Esophagus (tissue), 2 donors: ENCODE measurements around the gene OSTN. TPM values are rescaled to one million over a fixed set of nuclear protein-coding genes. Genes with fewer than 3 reads are reported as not detected.

Experiments
- H3K27ac ChIP-seq, 2 donors: one replicate each; pipeline ENCODE4 v1.5.1; 2013; ENCODE audit warnings: low read depth in 2 of 2, mild to moderate bottlenecking in 2 of 2, inconsistent platforms in 1 of 2, low read length in 1 of 2, moderate library complexity in 1 of 2
- H3K27me3 ChIP-seq, 2 donors: one replicate each; pipeline ENCODE4 v1.6.1; 2013; ENCODE audit warnings: low read length in 2 of 2, control low read depth in 1 of 2, mild to moderate bottlenecking in 1 of 2; ENCODE audit not compliant: insufficient read depth in 2 of 2, control insufficient read depth in 1 of 2
- H3K36me3 ChIP-seq, 2 donors: one replicate each; pipeline ENCODE4 v1.6.1; 2013; ENCODE audit warnings: low read length in 1 of 2; ENCODE audit not compliant: control insufficient read depth in 2 of 2, insufficient read depth in 2 of 2
- H3K4me1 ChIP-seq, 2 donors: one replicate each; pipeline ENCODE4 v1.6.1; 2013; ENCODE audit warnings: low read length in 1 of 2; ENCODE audit not compliant: control insufficient read depth in 2 of 2, insufficient read depth in 2 of 2
- H3K4me3 ChIP-seq, 2 donors: one replicate each; pipeline ENCODE4 v1.5.1; 2013; ENCODE audit warnings: low read length in 2 of 2, mild to moderate bottlenecking in 2 of 2, low read depth in 1 of 2, moderate library complexity in 1 of 2
- H3K9me3 ChIP-seq, 2 donors: one replicate each; pipeline ENCODE4 v1.6.1; 2013; ENCODE audit warnings: mild to moderate bottlenecking in 2 of 2, low read depth in 1 of 2, low read length in 1 of 2, moderate library complexity in 1 of 2; ENCODE audit not compliant: control insufficient read depth in 2 of 2, insufficient read depth in 1 of 2
- WGBS, 2 donors: extraction: QIAGEN DNeasy Blood & Tissue Kit; methylation state at CpG; one replicate each; pipeline ENCODE4 v1.1.7; 2013; 5-methylcytosine and 5-hydroxymethylcytosine counted together
- polyA plus RNA-seq, 2 donors: library from polyadenylated mRNA; stranded (reverse); fragments of 200-250 nt; gene quantifications; one replicate each; pipeline ENCODE4 v1.2.3, GENCODE V29; 2013
- donor health status: healthy with polysubstance abuse.
- donor health status: Bipolar disorder and iron deficiency.

OSTN gene, protein sequence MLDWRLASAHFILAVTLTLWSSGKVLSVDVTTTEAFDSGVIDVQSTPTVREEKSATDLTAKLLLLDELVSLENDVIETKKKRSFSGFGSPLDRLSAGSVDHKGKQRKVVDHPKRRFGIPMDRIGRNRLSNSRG
- polyA plus RNA-seq, result not detected

DNA sequence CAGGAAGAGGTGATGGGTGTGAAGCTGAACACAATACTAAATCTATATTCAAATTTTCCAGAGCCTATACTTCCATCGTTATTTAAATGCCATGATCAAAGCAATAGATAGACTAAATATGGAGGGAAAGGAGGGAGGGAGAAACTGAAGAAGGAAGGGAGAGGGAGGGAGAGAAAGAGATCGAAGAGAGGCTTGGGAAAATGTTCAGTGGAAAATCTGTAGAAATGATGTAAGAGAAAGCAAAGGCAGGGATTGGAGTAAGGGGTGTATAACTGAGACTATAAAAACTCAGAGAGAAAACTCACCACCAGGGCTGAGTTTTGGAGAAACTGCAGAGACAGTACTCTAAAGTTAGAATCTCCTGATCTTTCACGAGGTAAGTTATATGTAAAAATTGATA lies at the start of gene OSTN:
Gene OSTN (plus strand): TSS at position 310 of the 400 bp plus-strand sequence. CDS start 13,292 bp downstream, outside the sequence.
- Histone ChIP-seq H3K9me3 (no peaks in the 10 kb centered on the region), H3K4me1 (no peaks in the 10 kb centered on the region), H3K27ac (no peak within 1 kb of the TSS), H3K27me3 (no peaks in the 10 kb centered on the region), H3K36me3 (no peaks in the 10 kb centered on the region), H3K4me3 (no peak within 1 kb of the TSS)
- WGBS, 2 donors, result 73 to 77% methylated on average over 3 of the region's 3 CpGs

DNA sequence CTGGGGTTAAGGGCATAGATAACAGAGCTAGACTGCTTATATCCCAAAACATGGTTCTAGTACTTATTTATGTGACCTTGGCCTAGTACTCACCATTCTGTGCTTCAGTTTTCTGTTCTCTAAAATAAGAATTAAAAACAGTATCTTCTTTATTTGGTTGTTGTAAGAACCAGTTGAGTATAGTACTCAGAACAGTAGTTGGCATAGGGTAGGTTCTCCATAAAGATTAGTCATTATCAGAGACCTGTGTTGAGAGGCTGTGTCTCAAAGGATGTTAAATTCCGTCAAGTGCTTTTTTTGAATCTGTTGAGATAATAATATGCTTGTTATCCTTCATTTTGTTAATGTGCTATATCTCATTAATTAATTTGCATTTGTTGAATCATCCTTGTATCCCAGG lies 47.4 kb upstream of the OSTN start:
- Histone ChIP-seq H3K4me3 (no peak overlapping the region), H3K9me3 (no peaks in the 10 kb centered on the region), H3K36me3 (no peaks in the 10 kb centered on the region), H3K27ac (no peak overlapping the region), H3K27me3 (no peaks in the 10 kb centered on the region), H3K4me1 (no peaks in the 10 kb centered on the region)
- 87 to 93% methylated on average over 1 of the region's 1 CpG for WGBS, 2 donors

DNA sequence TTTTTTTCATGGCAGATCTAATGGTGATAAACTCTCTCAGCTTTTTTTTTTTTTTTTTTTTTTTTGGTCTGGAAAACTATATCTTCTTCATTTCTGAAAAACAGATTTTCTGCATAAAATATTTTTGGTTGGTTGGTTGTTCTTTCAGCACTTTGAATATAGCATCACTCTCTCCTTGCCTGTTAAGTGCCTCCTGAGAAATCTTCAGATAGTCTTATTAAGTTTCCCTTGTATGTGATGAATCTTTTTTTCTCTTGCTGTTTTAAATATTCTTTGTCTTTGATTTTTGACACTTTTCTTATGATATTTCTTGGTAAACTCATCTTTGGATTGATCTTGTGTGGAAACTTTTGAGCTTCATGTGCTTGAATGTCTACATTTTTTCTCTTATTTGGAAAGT lies 44.2 kb upstream of the OSTN start:
- Histone ChIP-seq H3K4me1 (no peaks in the 10 kb centered on the region), H3K36me3 (no peaks in the 10 kb centered on the region), H3K27ac (no peak overlapping the region), H3K27me3 (no peaks in the 10 kb centered on the region), H3K9me3 (no peaks in the 10 kb centered on the region), H3K4me3 (no peak overlapping the region)

DNA sequence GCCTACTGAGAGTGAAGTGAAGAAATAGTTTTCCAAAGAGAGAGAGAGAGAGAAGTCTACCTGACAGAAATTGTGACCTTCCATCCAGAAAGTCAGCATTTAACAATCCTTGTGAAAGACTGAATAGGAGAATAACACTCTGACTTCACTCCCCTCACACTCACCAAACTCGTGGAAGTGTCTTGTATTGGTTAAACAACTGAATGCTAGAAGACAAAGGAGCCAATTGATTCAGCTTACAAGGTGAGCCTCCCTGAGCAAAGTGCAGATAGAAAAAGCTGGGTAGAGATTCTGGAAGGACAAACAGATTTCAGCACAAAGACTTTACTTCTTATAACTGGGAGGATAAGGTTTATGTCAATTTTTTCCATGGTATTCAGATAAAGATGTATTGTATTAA lies 40.8 kb upstream of the OSTN start:
- 20 to 29% methylated on average over 1 of the region's 1 CpG for WGBS, 2 donors
- Histone ChIP-seq H3K4me1 (no peaks in the 10 kb centered on the region), H3K27ac (no peak overlapping the region), H3K4me3 (no peak overlapping the region), H3K9me3 (no peaks in the 10 kb centered on the region), H3K36me3 (no peaks in the 10 kb centered on the region), H3K27me3 (no peaks in the 10 kb centered on the region)

DNA sequence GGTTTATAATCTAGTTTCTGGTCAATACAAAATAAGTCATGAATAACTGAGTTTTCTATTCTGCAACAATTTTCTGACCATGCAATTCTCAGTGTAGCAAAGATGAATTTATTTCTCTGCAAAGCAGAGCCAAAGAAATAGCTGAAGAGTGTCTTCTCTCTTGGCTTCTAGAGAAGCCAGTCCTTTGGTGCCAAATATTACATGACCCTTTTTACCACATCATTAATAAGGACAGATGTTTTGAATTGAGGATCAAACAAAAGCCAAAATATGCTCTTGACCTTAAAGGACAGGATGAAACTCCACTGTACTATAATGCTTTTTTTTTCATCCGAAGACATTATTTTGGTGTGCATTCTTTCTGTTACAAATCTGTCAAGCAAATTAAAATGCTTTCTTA lies 40.2 kb upstream of the OSTN start:
- H3K9me3 ChIP-seq, result no peaks in the 10 kb centered on the region
- no peak overlapping the region for H3K27ac ChIP-seq
- no peaks in the 10 kb centered on the region for H3K27me3 ChIP-seq
- no peaks in the 10 kb centered on the region for H3K36me3 ChIP-seq
- no peak overlapping the region for H3K4me3 ChIP-seq
- 51 to 72% methylated on average over 1 of the region's 1 CpG for WGBS, 2 donors
- no peaks in the 10 kb centered on the region for H3K4me1 ChIP-seq

DNA sequence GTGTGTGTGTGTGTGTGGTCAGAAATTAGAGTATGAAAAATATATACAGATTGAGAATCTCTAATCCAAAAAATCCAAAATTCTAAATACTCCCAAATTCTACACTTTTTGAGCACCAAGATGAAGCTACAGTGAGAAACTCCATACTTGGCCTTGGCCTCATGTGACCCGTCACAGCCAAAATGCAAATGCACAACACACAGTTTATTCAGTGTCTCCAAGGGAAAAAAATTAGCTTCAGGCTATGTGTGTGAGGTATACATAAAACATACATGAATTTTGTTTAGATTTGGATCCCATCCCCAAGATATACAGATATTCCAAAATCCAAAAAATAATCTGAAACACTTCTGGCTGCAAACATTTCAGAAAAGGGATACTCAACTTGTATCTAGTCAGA lies 33.2 kb upstream of the OSTN start:
- 86 to 100% methylated on average over 1 of the region's 1 CpG for WGBS, 2 donors
- Histone ChIP-seq H3K27ac (no peak overlapping the region), H3K9me3 (no peaks in the 10 kb centered on the region), H3K27me3 (no peaks in the 10 kb centered on the region), H3K36me3 (no peaks in the 10 kb centered on the region), H3K4me3 (no peak overlapping the region), H3K4me1 (no peaks in the 10 kb centered on the region)

DNA sequence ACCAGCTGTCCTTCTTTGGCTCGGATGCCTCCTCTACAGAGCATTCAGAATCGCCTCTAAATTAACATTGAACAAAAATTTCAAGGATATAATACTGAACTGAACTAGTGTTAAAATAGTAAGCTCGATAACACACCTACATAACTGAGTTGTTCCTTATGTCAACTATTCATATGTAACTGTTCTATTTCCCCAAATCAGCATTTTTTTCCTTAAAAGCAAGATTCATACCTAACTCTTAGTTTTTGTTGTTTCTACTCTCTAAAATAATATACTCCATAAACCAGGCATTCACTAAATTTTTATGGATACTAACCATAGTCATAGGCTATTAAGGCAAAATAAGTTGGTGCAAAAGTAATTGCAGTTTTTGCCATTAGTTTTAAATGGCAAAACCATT lies 32.7 kb upstream of the OSTN start:
- Histone ChIP-seq H3K36me3 (no peaks in the 10 kb centered on the region), H3K9me3 (no peaks in the 10 kb centered on the region), H3K27me3 (no peaks in the 10 kb centered on the region), H3K4me3 (no peak overlapping the region), H3K4me1 (no peaks in the 10 kb centered on the region), H3K27ac (no peak overlapping the region)
- 59 to 75% methylated on average over 3 of the region's 3 CpGs for WGBS, 2 donors

DNA sequence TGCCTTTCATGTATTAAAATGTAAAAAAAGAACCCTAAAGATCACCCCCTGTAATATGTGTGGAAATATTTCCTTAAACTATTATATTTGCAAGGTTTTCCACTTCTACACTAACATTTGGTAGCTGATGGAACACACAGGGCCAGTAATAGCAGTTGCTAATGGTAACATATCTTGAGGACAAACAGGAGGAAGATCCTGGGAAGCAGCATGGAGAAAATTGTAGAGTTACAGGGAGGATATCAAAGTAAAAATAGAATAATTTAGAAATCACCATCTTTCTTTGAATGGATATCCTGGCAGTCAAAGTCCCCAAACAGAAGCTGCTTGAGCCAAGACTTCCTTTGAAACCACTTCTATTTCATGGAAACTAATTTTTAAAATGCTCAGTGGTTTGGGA lies 29.5 kb upstream of the OSTN start:
- no peaks in the 10 kb centered on the region for H3K36me3 ChIP-seq
- no peaks in the 10 kb centered on the region for H3K27me3 ChIP-seq
- H3K4me3 ChIP-seq, result no peak overlapping the region
- H3K9me3 ChIP-seq, result no peaks in the 10 kb centered on the region
- no peak overlapping the region for H3K27ac ChIP-seq
- no peaks in the 10 kb centered on the region for H3K4me1 ChIP-seq

DNA sequence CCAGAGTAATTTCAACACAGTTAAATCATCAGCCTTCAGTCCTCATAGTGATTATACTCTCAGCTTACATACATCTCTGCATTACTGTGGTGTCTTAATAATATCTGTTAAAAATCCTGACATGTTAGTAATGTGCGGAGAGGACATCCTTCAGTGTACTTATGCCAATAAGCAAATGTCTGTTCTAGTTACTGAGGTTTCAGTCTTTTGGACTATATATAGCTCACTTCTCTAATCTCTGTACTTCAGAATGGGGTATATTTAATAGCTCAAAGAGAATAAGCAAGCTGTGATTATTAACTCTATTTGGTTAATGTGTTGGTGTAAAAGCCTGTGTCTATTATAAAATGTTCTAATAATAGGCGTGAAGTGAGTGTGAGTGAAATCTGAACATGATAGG lies 28.9 kb upstream of the OSTN start:
- H3K9me3 ChIP-seq, result no peaks in the 10 kb centered on the region
- H3K4me3 ChIP-seq, result no peak overlapping the region
- 64 to 88% methylated on average over 2 of the region's 2 CpGs for WGBS, 2 donors
- no peak overlapping the region for H3K27ac ChIP-seq
- no peaks in the 10 kb centered on the region for H3K36me3 ChIP-seq
- H3K4me1 ChIP-seq, result no peaks in the 10 kb centered on the region
- no peaks in the 10 kb centered on the region for H3K27me3 ChIP-seq

DNA sequence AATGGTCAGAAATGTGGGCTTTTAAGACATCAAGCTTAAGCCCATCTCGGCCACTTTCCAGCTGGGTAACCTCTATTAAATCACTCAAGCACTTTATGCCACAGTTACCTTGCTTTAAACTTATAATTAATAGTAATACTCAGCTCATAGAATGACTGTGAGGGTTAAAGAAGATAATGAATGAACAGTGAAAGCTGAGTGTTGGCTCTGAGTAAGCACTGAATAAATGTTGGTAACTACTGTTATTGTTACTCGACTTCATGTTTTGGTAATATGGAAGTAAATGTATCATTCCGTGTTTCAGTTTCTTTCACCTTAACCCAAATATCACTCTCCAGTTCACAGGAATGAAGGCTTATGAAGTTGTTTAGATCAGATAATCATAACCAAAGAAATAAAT lies 23.9 kb upstream of the OSTN start:
- Histone ChIP-seq H3K27me3 (no peaks in the 10 kb centered on the region), H3K36me3 (no peaks in the 10 kb centered on the region), H3K9me3 (no peaks in the 10 kb centered on the region), H3K4me1 (no peaks in the 10 kb centered on the region), H3K27ac (no peak overlapping the region), H3K4me3 (no peak overlapping the region)
- 43 to 46% methylated on average over 3 of the region's 3 CpGs for WGBS, 2 donors
